ENCODE data around the gene CNTNAP5.

The CNTNAP5 gene

GRCh38 chr2:124327303-124327702 lies 302.2 kb downstream of the CNTNAP5 start:
- DNase-seq (ENCODE audit: low read depth, low spot score): peak; percentile 36
- Histone ChIP-seq H3K4me1 (ENCODE audit: insufficient read depth, insufficient read length) (no peaks in the 10 kb centered on the region), H3K9me3 (ENCODE audit: insufficient read depth, low read length) (peaks cover 12% of the 10 kb centered on the region), H3K9ac (ENCODE audit: insufficient read length, low read depth) (no peak overlapping the region), H3K27me3 (ENCODE audit: insufficient read depth, insufficient read length) (no peaks in the 10 kb centered on the region), H3K4me3 (ENCODE audit: insufficient read length, low read depth) (no peak overlapping the region), H3K36me3 (ENCODE audit: insufficient read depth, insufficient read length, low read length) (no peaks in the 10 kb centered on the region)
- TF ChIP-seq ZNF274 (IDR thresholded peaks at IDR 0.05; ENCODE audit: low read depth, low read length) (no peak), SUZ12 (IDR thresholded peaks at IDR 0.05; ENCODE audit: extremely low read depth, insufficient read depth, insufficient read length) (no peak), YY1 (IDR thresholded peaks at IDR 0.05; ENCODE audit: insufficient read depth, insufficient read length) (no peak)

- H3K4me3 ChIP-seq (ENCODE audit: insufficient read length, low read depth): no peak overlapping the region
- no peak overlapping the region for H3K9ac ChIP-seq (ENCODE audit: insufficient read length, low read depth)
- DNase-seq (ENCODE audit: low read depth, low spot score): peak; percentile 70
- TF ChIP-seq ZNF274 (IDR thresholded peaks at IDR 0.05; ENCODE audit: low read depth, low read length) (no peak), YY1 (IDR thresholded peaks at IDR 0.05; ENCODE audit: insufficient read depth, insufficient read length) (no peak), SUZ12 (IDR thresholded peaks at IDR 0.05; ENCODE audit: extremely low read depth, insufficient read depth, insufficient read length) (no peak)
- no peaks in the 10 kb centered on the region for H3K36me3 ChIP-seq (ENCODE audit: insufficient read depth, insufficient read length, low read length)
- no peaks in the 10 kb centered on the region for H3K4me1 ChIP-seq (ENCODE audit: insufficient read depth, insufficient read length)
- H3K27me3 ChIP-seq (ENCODE audit: insufficient read depth, insufficient read length): no peaks in the 10 kb centered on the region
- peaks cover 12% of the 10 kb centered on the region for H3K9me3 ChIP-seq (ENCODE audit: insufficient read depth, low read length)
Measured at GRCh38 chr2:124328397-124328796, 303.3 kb downstream of the CNTNAP5 start.

- Histone ChIP-seq H3K9ac (ENCODE audit: insufficient read length, low read depth) (no peak overlapping the region), H3K9me3 (ENCODE audit: insufficient read depth, low read length) (peaks cover 14% of the 10 kb centered on the region), H3K4me3 (ENCODE audit: insufficient read length, low read depth) (no peak overlapping the region), H3K4me1 (ENCODE audit: insufficient read depth, insufficient read length) (no peaks in the 10 kb centered on the region), H3K27me3 (ENCODE audit: insufficient read depth, insufficient read length) (no peaks in the 10 kb centered on the region), H3K36me3 (ENCODE audit: insufficient read depth, insufficient read length, low read length) (no peaks in the 10 kb centered on the region)
- no peak for DNase-seq (ENCODE audit: low read depth, low spot score)
- TF ChIP-seq SUZ12 (IDR thresholded peaks at IDR 0.05; ENCODE audit: extremely low read depth, insufficient read depth, insufficient read length) (no peak), ZNF274 (IDR thresholded peaks at IDR 0.05; ENCODE audit: low read depth, low read length) (no peak), YY1 (IDR thresholded peaks at IDR 0.05; ENCODE audit: insufficient read depth, insufficient read length) (no peak)
Measured at GRCh38 chr2:124333784-124334183, 308.7 kb downstream of the CNTNAP5 start.

GRCh38 chr2:124335058-124335457 lies 310.0 kb downstream of the CNTNAP5 start:
- TF ChIP-seq YY1 (IDR thresholded peaks at IDR 0.05; ENCODE audit: insufficient read depth, insufficient read length) (no peak), SUZ12 (IDR thresholded peaks at IDR 0.05; ENCODE audit: extremely low read depth, insufficient read depth, insufficient read length) (no peak), ZNF274 (IDR thresholded peaks at IDR 0.05; ENCODE audit: low read depth, low read length) (no peak)
- peaks cover 14% of the 10 kb centered on the region for H3K9me3 ChIP-seq (ENCODE audit: insufficient read depth, low read length)
- no peaks in the 10 kb centered on the region for H3K36me3 ChIP-seq (ENCODE audit: insufficient read depth, insufficient read length, low read length)
- H3K9ac ChIP-seq (ENCODE audit: insufficient read length, low read depth): no peak overlapping the region
- DNase-seq (ENCODE audit: low read depth, low spot score): no peak
- no peaks in the 10 kb centered on the region for H3K4me1 ChIP-seq (ENCODE audit: insufficient read depth, insufficient read length)
- H3K27me3 ChIP-seq (ENCODE audit: insufficient read depth, insufficient read length): no peaks in the 10 kb centered on the region
- no peak overlapping the region for H3K4me3 ChIP-seq (ENCODE audit: insufficient read length, low read depth)

- no peak for DNase-seq (ENCODE audit: low read depth, low spot score)
- TF ChIP-seq SUZ12 (IDR thresholded peaks at IDR 0.05; ENCODE audit: extremely low read depth, insufficient read depth, insufficient read length) (no peak), YY1 (IDR thresholded peaks at IDR 0.05; ENCODE audit: insufficient read depth, insufficient read length) (no peak), ZNF274 (IDR thresholded peaks at IDR 0.05; ENCODE audit: low read depth, low read length) (no peak)
- no peaks in the 10 kb centered on the region for H3K36me3 ChIP-seq (ENCODE audit: insufficient read depth, insufficient read length, low read length)
Measured at GRCh38 chr2:124339709-124340108, 314.6 kb downstream of the CNTNAP5 start.

GRCh38 chr2:124343827-124344498 lies 318.9 kb downstream of the CNTNAP5 start:
- no peaks in the 10 kb centered on the region for H3K27me3 ChIP-seq (ENCODE audit: insufficient read depth, insufficient read length)

More at GRCh38 chr2:124339709-124340108, 314.6 kb downstream of the CNTNAP5 start:
- no peaks in the 10 kb centered on the region for H3K27me3 ChIP-seq (ENCODE audit: insufficient read depth, insufficient read length)
- 0 out of 2 replicates have a peak, but pooled peaks cover 4% of the 10 kb centered on the region for H3K9me3 ChIP-seq (ENCODE audit: insufficient read depth, low read length)
- H3K4me3 ChIP-seq (ENCODE audit: insufficient read length, low read depth): no peak overlapping the region
- no peaks in the 10 kb centered on the region for H3K4me1 ChIP-seq (ENCODE audit: insufficient read depth, insufficient read length)
- no peak overlapping the region for H3K9ac ChIP-seq (ENCODE audit: insufficient read length, low read depth)

GRCh38 chr2:124347209-124347608 lies 322.1 kb downstream of the CNTNAP5 start:
- Histone ChIP-seq H3K9ac (ENCODE audit: insufficient read length, low read depth) (no peak overlapping the region), H3K27me3 (ENCODE audit: insufficient read depth, insufficient read length) (no peaks in the 10 kb centered on the region), H3K4me3 (ENCODE audit: insufficient read length, low read depth) (no peak overlapping the region), H3K9me3 (ENCODE audit: insufficient read depth, low read length) (no peaks in the 10 kb centered on the region), H3K36me3 (ENCODE audit: insufficient read depth, insufficient read length, low read length) (no peaks in the 10 kb centered on the region), H3K4me1 (ENCODE audit: insufficient read depth, insufficient read length) (peaks cover 4% of the 10 kb centered on the region)
- TF ChIP-seq ZNF274 (IDR thresholded peaks at IDR 0.05; ENCODE audit: low read depth, low read length) (no peak), YY1 (IDR thresholded peaks at IDR 0.05; ENCODE audit: insufficient read depth, insufficient read length) (no peak), SUZ12 (IDR thresholded peaks at IDR 0.05; ENCODE audit: extremely low read depth, insufficient read depth, insufficient read length) (no peak)
- no peak for DNase-seq (ENCODE audit: low read depth, low spot score)

More at GRCh38 chr2:124343827-124344498, 318.9 kb downstream of the CNTNAP5 start:
- 0 out of 2 replicates have a peak, but pooled peaks cover under 1% of the 10 kb centered on the region for H3K9me3 ChIP-seq (ENCODE audit: insufficient read depth, low read length)
- no peaks in the 10 kb centered on the region for H3K36me3 ChIP-seq (ENCODE audit: insufficient read depth, insufficient read length, low read length)
- TF ChIP-seq SUZ12 (IDR thresholded peaks at IDR 0.05; ENCODE audit: extremely low read depth, insufficient read depth, insufficient read length) (no peak), YY1 (IDR thresholded peaks at IDR 0.05; ENCODE audit: insufficient read depth, insufficient read length) (no peak)
- H3K4me1 ChIP-seq (ENCODE audit: insufficient read depth, insufficient read length): peaks cover 4% of the 10 kb centered on the region
- no peak overlapping the region for H3K4me3 ChIP-seq (ENCODE audit: insufficient read length, low read depth)
- DNase-seq (ENCODE audit: low read depth, low spot score): no peak
- no peak overlapping the region for H3K9ac ChIP-seq (ENCODE audit: insufficient read length, low read depth)
